HepG2 (cell line): ENCODE data around the gene KANSL3. TPM values are rescaled to one million over a fixed set of nuclear protein-coding genes. Genes with fewer than 3 reads are reported as not detected.

ENCODE experiments used
- CTCF ChIP-seq: sonication (generic); formaldehyde crosslinking; IDR thresholded peaks from 2 replicates; pipeline ENCODE4 v1.5.0; 2020; ENCODE audit warnings: mild to moderate bottlenecking, missing genetic modification reagents, moderate library complexity
- HNRNPL ChIP-seq: fragments of 200-400 bp; formaldehyde crosslinking; IDR thresholded peaks from 2 replicates; pipeline ENCODE4 v1.6.1; 2017; ENCODE audit warnings: mild to moderate bottlenecking, low read depth, low read length
- IKZF1 ChIP-seq: fragments of 450-650 bp; IDR thresholded peaks from 2 replicates; pipeline ENCODE4 v1.7.1; 2016
- KLF16 ChIP-seq, 2 experiments: sonication (generic) in 1 of 2; formaldehyde crosslinking in 1 of 2; IDR thresholded peaks; 2 replicates each; pipeline versions ENCODE4 v1.6.1 to v1.8.0; 2016 to 2023; ENCODE audit warnings: missing genetic modification reagents in 2 of 2, missing compliant biosample characterization in 1 of 2
- MEF2D ChIP-seq: sonication (generic); formaldehyde crosslinking; IDR thresholded peaks from 2 replicates; pipeline ENCODE4 v1.5.1; 2020; ENCODE audit warnings: mild to moderate bottlenecking, missing genetic modification reagents
- NR2F2 ChIP-seq: IDR thresholded peaks from 2 replicates; pipeline ENCODE4 v1.6.1; 2012; ENCODE audit warnings: low read depth, inconsistent platforms, borderline replicate concordance
- POLR2A ChIP-seq, 2 experiments: IDR thresholded peaks; 2 replicates each; pipeline ENCODE4 v1.6.1; 2011; ENCODE audit warnings: low read depth in 2 of 2, low read length in 2 of 2, mild to moderate bottlenecking in 1 of 2, moderate library complexity in 1 of 2; ENCODE audit not compliant: insufficient read depth in 1 of 2
- RFX1 ChIP-seq: fragments of 450-650 bp; IDR thresholded peaks from 2 replicates; pipeline ENCODE4 v1.6.1; 2017
- SIN3A ChIP-seq: IDR thresholded peaks from 2 replicates; pipeline ENCODE4 v1.6.1; 2011; ENCODE audit warnings: low read depth, mild to moderate bottlenecking, control low read depth, low read length, borderline replicate concordance
- SRF ChIP-seq: IDR thresholded peaks from 2 replicates; pipeline ENCODE4 v1.6.1; 2011; ENCODE audit warnings: mild to moderate bottlenecking, low read depth, low read length, moderate library complexity
- SRY ChIP-seq: sonication (generic); formaldehyde crosslinking; IDR thresholded peaks from 2 replicates; pipeline ENCODE4 v1.8.0; 2022; ENCODE audit warnings: mild to moderate bottlenecking, missing genetic modification reagents
- TOPORS ChIP-seq: sonication (generic); formaldehyde crosslinking; IDR thresholded peaks from 2 replicates; pipeline ENCODE4 v1.8.0; 2023; ENCODE audit warnings: mild to moderate bottlenecking, missing genetic modification reagents
- ZNF205 ChIP-seq: IDR thresholded peaks from 2 replicates; pipeline ENCODE4 v1.6.1; 2018; ENCODE audit warnings: missing biosample characterization, missing genetic modification reagents
- ZNF451 ChIP-seq: sonication (generic); formaldehyde crosslinking; IDR thresholded peaks from 2 replicates; pipeline ENCODE4 v1.5.0; 2020; ENCODE audit warnings: mild to moderate bottlenecking, missing genetic modification reagents
- ZNF619 ChIP-seq: sonication (generic); formaldehyde crosslinking; IDR thresholded peaks from 2 replicates; pipeline ENCODE4 v1.4.0; 2020; ENCODE audit warnings: mild to moderate bottlenecking, missing genetic modification reagents
- ZNF788 ChIP-seq: sonication (generic); formaldehyde crosslinking; IDR thresholded peaks from 2 replicates; pipeline ENCODE4 v1.5.0; 2020; ENCODE audit warnings: mild to moderate bottlenecking, missing genetic modification reagents, borderline replicate concordance
- polyA plus RNA-seq, 8 experiments: library from polyadenylated mRNA; depleted of rRNA in 3 of 8; stranded (reverse) in 7 of 8; unstranded in 1 of 8; fragments of >200 nt; fragmentation: Illumina TruSeq in 4 of 8; extraction: Trizol in 4 of 8; gene quantifications; 2 replicates each; pipeline versions ENCODE4 v1.2.1 to v1.2.3, GENCODE V29; 2011 to 2016; ENCODE audit warnings: low read depth in 4 of 8, missing spikeins in 1 of 8, mixed read lengths in 1 of 8; ENCODE audit not compliant: insufficient read depth in 1 of 8
- total RNA-seq, 5 experiments: library from RNA; depleted of rRNA; stranded (reverse); fragments of >200 nt; fragmentation: Illumina TruSeq; extraction: Trizol; gene quantifications; 2 replicates each; pipeline ENCODE4 v1.2.3, GENCODE V29; 2016; ENCODE audit warnings: low read depth in 1 of 5
- TF ChIP-seq, protein P1 (sequence below): IDR thresholded peaks from 2 replicates; pipeline ENCODE4 v1.4.0; 2020; ENCODE audit warnings: mild to moderate bottlenecking, missing genetic modification reagents
- TF ChIP-seq, protein P2 (sequence below): sonication (generic); formaldehyde crosslinking; IDR thresholded peaks from 2 replicates; pipeline ENCODE4 v1.9.0; 2021; ENCODE audit warnings: missing genetic modification reagents, borderline replicate concordance
- TF ChIP-seq, protein P3 (sequence below): sonication (generic); formaldehyde crosslinking; IDR thresholded peaks from 2 replicates; pipeline ENCODE4 v1.4.0; 2020; ENCODE audit warnings: low read depth, mild to moderate bottlenecking, missing genetic modification reagents
- TF ChIP-seq, protein P4 (sequence below): sonication (generic); IDR thresholded peaks from 2 replicates; pipeline ENCODE4 v1.6.1; 2016; ENCODE audit warnings: low read depth, borderline replicate concordance

Gene KANSL3
- total and polyA plus RNA-seq, 2 of the 13 experiments (the other 11 are each of a cell fraction or from before 2014, with no cell fraction given) = 20.8 to 37.3 TPM

GRCh38 chr2:96683972-96684820 lies 46.1 kb upstream of the KANSL3 start (continued):
- TF ChIP-seq ZNF451 (CRISPR knock-in tag) = 0 out of 2 replicates have a peak, but pooled peaks have one; percentile 45
- TF ChIP-seq, protein P1, sequence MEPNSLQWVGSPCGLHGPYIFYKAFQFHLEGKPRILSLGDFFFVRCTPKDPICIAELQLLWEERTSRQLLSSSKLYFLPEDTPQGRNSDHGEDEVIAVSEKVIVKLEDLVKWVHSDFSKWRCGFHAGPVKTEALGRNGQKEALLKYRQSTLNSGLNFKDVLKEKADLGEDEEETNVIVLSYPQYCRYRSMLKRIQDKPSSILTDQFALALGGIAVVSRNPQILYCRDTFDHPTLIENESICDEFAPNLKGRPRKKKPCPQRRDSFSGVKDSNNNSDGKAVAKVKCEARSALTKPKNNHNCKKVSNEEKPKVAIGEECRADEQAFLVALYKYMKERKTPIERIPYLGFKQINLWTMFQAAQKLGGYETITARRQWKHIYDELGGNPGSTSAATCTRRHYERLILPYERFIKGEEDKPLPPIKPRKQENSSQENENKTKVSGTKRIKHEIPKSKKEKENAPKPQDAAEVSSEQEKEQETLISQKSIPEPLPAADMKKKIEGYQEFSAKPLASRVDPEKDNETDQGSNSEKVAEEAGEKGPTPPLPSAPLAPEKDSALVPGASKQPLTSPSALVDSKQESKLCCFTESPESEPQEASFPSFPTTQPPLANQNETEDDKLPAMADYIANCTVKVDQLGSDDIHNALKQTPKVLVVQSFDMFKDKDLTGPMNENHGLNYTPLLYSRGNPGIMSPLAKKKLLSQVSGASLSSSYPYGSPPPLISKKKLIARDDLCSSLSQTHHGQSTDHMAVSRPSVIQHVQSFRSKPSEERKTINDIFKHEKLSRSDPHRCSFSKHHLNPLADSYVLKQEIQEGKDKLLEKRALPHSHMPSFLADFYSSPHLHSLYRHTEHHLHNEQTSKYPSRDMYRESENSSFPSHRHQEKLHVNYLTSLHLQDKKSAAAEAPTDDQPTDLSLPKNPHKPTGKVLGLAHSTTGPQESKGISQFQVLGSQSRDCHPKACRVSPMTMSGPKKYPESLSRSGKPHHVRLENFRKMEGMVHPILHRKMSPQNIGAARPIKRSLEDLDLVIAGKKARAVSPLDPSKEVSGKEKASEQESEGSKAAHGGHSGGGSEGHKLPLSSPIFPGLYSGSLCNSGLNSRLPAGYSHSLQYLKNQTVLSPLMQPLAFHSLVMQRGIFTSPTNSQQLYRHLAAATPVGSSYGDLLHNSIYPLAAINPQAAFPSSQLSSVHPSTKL (CRISPR knock-in tag) = peak; percentile 62
- peak; percentile 49; the same call in 1 of the 2 replicates for TF ChIP-seq ZNF788 (CRISPR knock-in tag)
- peak; percentile 66; the same call in 1 of the 2 replicates for TF ChIP-seq ZNF619 (CRISPR knock-in tag)
- no peak for TF ChIP-seq SRY (CRISPR knock-in tag)
- TF ChIP-seq NR2F2 = 0 out of 2 replicates have a peak, but pooled peaks have one; percentile 43
- TF ChIP-seq, protein P2, sequence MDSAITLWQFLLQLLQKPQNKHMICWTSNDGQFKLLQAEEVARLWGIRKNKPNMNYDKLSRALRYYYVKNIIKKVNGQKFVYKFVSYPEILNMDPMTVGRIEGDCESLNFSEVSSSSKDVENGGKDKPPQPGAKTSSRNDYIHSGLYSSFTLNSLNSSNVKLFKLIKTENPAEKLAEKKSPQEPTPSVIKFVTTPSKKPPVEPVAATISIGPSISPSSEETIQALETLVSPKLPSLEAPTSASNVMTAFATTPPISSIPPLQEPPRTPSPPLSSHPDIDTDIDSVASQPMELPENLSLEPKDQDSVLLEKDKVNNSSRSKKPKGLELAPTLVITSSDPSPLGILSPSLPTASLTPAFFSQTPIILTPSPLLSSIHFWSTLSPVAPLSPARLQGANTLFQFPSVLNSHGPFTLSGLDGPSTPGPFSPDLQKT (CRISPR knock-in tag) = no peak
- TF ChIP-seq, protein P3, sequence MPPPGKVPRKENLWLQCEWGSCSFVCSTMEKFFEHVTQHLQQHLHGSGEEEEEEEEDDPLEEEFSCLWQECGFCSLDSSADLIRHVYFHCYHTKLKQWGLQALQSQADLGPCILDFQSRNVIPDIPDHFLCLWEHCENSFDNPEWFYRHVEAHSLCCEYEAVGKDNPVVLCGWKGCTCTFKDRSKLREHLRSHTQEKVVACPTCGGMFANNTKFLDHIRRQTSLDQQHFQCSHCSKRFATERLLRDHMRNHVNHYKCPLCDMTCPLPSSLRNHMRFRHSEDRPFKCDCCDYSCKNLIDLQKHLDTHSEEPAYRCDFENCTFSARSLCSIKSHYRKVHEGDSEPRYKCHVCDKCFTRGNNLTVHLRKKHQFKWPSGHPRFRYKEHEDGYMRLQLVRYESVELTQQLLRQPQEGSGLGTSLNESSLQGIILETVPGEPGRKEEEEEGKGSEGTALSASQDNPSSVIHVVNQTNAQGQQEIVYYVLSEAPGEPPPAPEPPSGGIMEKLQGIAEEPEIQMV (CRISPR knock-in tag) = 0 out of 2 replicates have a peak, but pooled peaks have one; percentile 37
- TF ChIP-seq SIN3A = peak; percentile 47; the same call in 1 of the 2 replicates
- peak; percentile 71; the same call in 1 of the 2 replicates for TF ChIP-seq ZNF205
- TF ChIP-seq HNRNPL = 0 out of 2 replicates have a peak, but pooled peaks have one; percentile 47
- no peak for TF ChIP-seq SRF
- TF ChIP-seq RFX1 = no peak
- 0 out of 2 replicates have a peak, but pooled peaks have one; percentile 28 for TF ChIP-seq TOPORS (CRISPR knock-in tag)
- TF ChIP-seq POLR2A (IDR thresholded peaks at IDR 0.05; ENCODE audit: insufficient read depth in 1 of 2, low read depth in 2 of 2, low read length in 2 of 2) = peak in 1 of 2 experiments; percentile 21; a peak in 1 of 4 replicates
- TF ChIP-seq, protein P4, sequence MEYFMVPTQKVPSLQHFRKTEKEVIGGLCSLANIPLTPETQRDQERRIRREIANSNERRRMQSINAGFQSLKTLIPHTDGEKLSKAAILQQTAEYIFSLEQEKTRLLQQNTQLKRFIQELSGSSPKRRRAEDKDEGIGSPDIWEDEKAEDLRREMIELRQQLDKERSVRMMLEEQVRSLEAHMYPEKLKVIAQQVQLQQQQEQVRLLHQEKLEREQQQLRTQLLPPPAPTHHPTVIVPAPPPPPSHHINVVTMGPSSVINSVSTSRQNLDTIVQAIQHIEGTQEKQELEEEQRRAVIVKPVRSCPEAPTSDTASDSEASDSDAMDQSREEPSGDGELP = peak; percentile 94
- 0 out of 4 replicates have a peak, but pooled peaks of 1 of the 2 experiments have one; percentile 38 for TF ChIP-seq KLF16 (CRISPR knock-in tag; IDR thresholded peaks at IDR 0.05)
- TF ChIP-seq MEF2D = peak; percentile 59; the same call in 1 of the 2 replicates
- 0 out of 2 replicates have a peak, but pooled peaks have one; percentile 3 for TF ChIP-seq CTCF
- no peak for TF ChIP-seq IKZF1
